Muscle of leg (tissue), 11 donors: Measurements from ENCODE around the gene SPPL2C. TPM values are rescaled to one million over a fixed set of nuclear protein-coding genes. Genes with fewer than 3 reads are reported as not detected.
A peak's percentile ranks its signal among the peaks of the same experiment; 100 is the strongest.

Experiments used
- DNase-seq: peaks from one replicate; pipeline ENCODE4 v3.0.0; 2013
- H3K27ac ChIP-seq: one replicate; pipeline ENCODE4 v1.5.1; 2013; ENCODE audit warnings: mild to moderate bottlenecking, low read length, control low read depth
- H3K27me3 ChIP-seq: one replicate; pipeline ENCODE4 v1.6.1; 2013; ENCODE audit warnings: low read length; ENCODE audit not compliant: control insufficient read depth, insufficient read depth
- H3K36me3 ChIP-seq: one replicate; pipeline ENCODE4 v1.6.1; 2013; ENCODE audit warnings: low read length; ENCODE audit not compliant: control insufficient read depth, insufficient read depth
- H3K4me1 ChIP-seq: one replicate; pipeline ENCODE4 v1.6.1; 2013; ENCODE audit warnings: low read length; ENCODE audit not compliant: control insufficient read depth, insufficient read depth
- H3K4me3 ChIP-seq: one replicate; pipeline ENCODE4 v1.5.1; 2013; ENCODE audit warnings: low read length, control low read depth
- H3K9me3 ChIP-seq: replicated peaks from 2 replicates; pipeline ENCODE4 v1.6.1; 2013; ENCODE audit warnings: low read depth, low read length; ENCODE audit not compliant: control insufficient read depth
- WGBS: methylation state at CpG from one replicate; pipeline ENCODE4 v1.1.5; 2013; ENCODE audit warnings: missing lambda C conversion rate; ENCODE audit not compliant: insufficient coverage; 5-methylcytosine and 5-hydroxymethylcytosine counted together
- polyA plus RNA-seq, 8 donors: library from polyadenylated mRNA; unstranded; fragments of 120-200 nt; gene quantifications; one replicate each; pipeline versions ENCODE4 v1.2.1 to v1.2.3, GENCODE V29; 2013; ENCODE audit warnings: inconsistent platforms in 1 of 8, low replicate concordance in 1 of 8; ENCODE audit not compliant: insufficient read length in 8 of 8, insufficient read depth in 1 of 8
- total RNA-seq: library from RNA; stranded (reverse); fragments of 120-200 nt; gene quantifications from one replicate; pipeline ENCODE4 v1.2.4, GENCODE V29; 2013

The SPPL2C gene
- total and polyA plus RNA-seq, 9 donors, result not detected

DNA sequence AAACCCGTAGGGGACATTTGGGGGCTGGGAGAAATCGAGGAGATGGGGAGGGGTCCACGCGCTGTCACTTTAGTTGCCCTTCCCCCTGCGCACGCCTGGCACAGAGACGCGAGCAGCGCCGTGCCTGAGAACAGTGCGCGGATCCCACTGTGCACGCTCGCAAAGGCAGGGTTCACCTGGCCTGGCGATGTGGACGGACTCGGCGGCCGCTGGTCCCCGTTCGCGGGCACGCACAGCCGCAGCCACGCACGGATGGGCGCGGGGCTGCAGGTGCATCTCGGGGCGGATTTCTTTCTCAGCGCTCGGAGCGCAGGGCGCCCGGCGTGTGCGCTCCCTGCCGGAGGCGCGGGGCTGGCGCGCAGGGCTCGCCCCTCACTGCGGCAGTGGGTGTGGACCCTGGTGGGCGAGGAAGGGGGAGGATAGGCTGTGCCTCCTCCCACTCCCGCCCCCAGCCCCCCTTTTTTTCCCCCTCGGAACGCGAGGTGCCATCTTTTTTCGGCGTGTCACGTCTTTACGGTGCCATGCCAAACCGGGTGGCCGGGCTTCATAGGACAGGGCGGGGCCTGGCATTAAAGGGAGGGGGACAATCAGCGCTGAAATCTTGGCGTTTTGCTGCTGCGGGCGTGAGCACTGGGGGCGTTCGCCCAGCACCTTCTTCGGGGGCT lies 50.8 kb downstream of the SPPL2C start:
- peak overlapping the region; percentile 68 for H3K4me3 ChIP-seq
- under 1% methylated on average over 43 of the region's 63 CpGs for WGBS
- H3K4me1 ChIP-seq, result peaks cover 21% of the 10 kb centered on the region
- DNase-seq, result peak; percentile 33
- no peaks in the 10 kb centered on the region for H3K9me3 ChIP-seq
- peaks cover 70% of the 10 kb centered on the region for H3K27me3 ChIP-seq
- no peaks in the 10 kb centered on the region for H3K36me3 ChIP-seq
- no peak overlapping the region for H3K27ac ChIP-seq

DNA sequence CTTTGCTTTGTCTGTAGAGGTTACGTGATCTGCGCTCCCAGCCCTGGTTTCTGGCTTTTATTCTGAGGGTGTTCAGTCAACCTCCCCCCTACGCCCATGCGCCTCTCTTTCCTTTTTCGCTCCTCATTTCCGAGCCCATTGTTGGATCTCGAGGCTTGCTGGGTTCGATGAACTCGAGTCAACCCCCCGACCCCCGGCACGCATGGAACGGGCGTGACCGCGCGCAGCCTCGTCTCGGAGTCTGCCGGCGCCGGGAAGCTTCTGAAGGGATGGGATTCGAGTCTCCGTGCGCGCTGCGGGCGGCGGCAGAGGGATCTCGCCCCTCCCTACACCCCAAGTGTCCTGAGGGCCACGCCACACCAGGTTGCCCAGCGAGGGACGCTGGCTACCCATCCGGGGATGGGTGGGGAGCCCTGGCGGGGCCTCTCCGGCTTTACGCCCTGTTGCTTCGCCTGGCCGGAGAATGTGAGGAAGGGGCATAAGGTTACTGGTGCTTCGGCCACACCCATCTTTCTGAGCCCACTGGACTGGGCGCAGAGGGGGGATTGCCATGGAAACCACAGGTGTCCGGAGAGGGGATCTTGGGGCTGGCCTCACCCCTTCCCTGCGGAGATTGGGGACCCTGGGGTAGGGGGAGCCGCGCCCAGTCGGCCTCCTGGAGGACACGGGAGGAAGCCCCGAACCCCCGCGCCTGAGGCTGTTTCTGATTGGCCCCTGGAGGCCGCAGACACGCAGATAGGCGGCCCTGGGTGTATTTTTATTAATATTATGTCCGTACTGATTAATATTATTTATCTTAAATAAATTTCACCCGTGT lies 51.5 kb downstream of the SPPL2C start:
- Histone ChIP-seq H3K9me3 (no peaks in the 10 kb centered on the region), H3K4me1 (peaks cover 21% of the 10 kb centered on the region), H3K36me3 (no peaks in the 10 kb centered on the region), H3K27ac (no peak overlapping the region), H3K4me3 (peak overlapping the region; percentile 68), H3K27me3 (peaks cover 76% of the 10 kb centered on the region)
- WGBS, result 5% methylated on average over 24 of the region's 55 CpGs
- DNase-seq, result no peak

Other genes starting within 250 kb of the SPPL2C start
- 0.09 TPM for gene CRHR1, start 60.6 kb upstream of the SPPL2C start, total RNA-seq
- gene CRHR1, start 60.6 kb upstream of the SPPL2C start, polyA plus RNA-seq, result under 1 TPM in 3 of 8 donors, not detected in 5; 0.29 to 0.98 (median 0.75) TPM
- gene MAPT, start 49.7 kb downstream of the SPPL2C start, total RNA-seq, result 4.0 TPM
- 1 to 10 TPM; 3.8 to 8.8 (median 5.8) TPM for gene MAPT, start 49.7 kb downstream of the SPPL2C start, polyA plus RNA-seq
- not detected for gene STH, start 154.4 kb downstream of the SPPL2C start, total RNA-seq
- gene STH, start 154.4 kb downstream of the SPPL2C start, polyA plus RNA-seq, result not detected